Stimulated activated naive CD8-positive, alpha-beta T cell treated with anti-CD3 and anti-CD28 coated beads, Interleukin-15, Interleukin-2, amounts not matched to agents 100 U/mL and 50 U/mL, for 24 hours (primary cell): ENCODE data around the gene COL13A1.
A peak's percentile ranks its signal among the peaks of the same experiment; 100 is the strongest.

Experiments
- ATAC-seq: fragments of 150-1000 bp; cut with Tn5 transposase; one replicate; pipeline ENCODE4 v1.10.0; 2021
- DNase-seq: peaks from one replicate; pipeline ENCODE4 v3.0.0; 2021

Gene COL13A1

DNA sequence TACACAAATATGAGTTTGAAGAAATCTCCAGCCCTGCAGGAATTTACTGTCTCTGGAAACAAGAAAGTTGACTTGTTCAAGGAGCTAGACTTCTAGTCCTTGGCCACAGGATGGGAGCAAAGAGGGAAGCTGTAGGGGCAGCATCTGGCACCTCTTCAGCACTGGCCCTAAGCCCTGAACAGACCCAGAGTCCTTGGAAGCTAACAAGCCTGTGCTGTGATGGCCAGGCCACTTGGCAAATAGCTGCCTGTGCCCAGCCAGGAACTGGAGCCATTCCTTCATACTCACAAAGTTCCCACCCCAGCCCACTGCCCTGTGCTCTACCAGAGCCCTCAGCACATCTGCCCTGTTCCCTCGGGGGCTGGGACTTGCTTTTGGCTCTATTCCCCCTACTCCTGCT lies 9.4 kb upstream of the COL13A1 start:
- no peak for ATAC-seq

DNA sequence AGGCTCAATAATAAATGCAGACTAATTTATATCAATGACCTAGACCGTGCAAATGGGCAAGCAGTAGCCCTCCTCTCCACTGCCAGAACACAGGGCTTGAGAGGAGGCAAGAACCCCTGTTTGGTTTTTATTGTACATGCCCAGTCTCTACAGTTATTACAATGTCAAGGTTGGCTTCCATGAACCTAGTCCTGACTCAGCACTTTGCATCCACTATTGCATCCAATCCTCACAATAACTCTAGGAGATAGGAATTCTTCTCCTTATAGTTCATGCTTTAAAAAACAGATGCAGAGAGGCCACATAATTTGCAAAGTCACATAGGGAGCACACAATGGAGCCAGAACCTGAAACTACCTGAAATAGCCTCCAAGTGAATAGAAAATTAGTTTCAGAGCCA lies 7.0 kb upstream of the COL13A1 start:
- ATAC-seq, result no peak

More for the DNA sequence above, 9.4 kb upstream of the COL13A1 start:
- no peak for DNase-seq

DNA sequence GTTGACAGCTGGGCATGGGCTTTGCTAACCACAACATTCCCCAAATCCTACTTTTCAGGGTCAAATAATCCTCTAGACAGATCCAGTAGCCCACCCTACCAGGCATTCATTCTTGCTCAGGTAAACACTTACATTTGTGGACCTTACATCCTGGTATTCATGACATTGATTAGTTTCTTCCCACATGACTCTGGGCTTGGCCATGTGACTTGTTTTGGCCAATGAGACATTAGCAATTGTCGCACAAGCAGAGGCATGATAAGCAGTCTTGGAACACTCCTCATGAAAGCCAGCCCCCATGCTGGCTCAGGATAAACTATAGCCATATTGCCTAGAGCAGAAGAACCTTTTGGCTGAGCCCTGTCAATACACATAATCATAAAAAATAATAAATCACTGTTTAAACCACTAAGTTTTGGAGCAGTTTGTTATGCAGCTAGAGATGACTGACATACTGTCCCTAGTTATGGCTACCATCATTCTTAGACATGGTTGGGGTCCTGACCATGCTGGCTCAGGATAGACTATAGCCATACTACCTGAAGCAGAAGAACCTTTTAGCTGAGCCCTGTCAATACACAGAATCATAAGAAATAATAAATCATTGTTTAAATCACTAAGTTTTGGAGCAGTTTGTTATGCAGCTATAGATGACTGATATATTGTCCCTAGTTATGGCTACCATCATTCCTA lies 6.3 kb upstream of the COL13A1 start:
- no peak for DNase-seq
- ATAC-seq, result no peak

More for the DNA sequence above, 7.0 kb upstream of the COL13A1 start:
- no peak for DNase-seq

DNA sequence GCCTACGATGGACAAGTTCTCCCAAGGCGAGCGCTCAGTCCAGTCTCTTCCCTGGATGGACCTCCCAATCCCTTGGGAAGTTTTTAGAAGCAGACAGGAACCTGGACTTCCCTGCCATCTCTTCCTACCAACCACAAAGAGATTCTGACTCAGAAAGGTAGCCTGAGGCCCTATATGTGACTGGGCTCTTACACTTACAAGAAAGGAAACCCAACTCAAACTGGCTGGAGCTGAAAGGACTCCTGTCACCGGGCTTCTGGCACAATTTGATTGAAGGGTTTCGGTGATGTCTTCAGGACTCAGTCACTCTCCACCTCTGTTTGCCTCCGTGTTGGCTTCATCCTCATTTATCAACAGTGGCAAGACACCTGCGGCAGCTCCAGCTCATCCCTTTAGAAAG lies 3.7 kb upstream of the COL13A1 start:
- ATAC-seq, result no peak
- DNase-seq, result no peak

DNA sequence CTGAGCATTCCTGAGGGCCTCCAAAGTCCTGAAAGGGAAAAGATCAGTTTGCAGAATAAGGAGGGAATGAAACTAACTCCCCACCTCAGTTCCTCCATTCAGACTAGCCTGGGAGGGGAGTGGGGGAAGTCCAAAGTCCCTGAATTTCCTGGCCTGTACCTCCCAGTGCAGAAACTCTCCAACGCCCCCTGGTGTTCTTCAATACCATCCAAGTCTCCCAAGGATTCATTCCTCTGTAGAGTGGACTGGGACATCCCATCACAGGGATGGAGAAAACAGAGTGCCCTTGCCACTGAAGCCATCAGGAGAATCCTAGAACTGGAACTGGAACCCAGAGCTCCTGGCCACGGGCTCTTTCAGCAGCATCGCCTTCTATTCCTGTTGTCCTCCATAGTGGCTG lies 1.6 kb upstream of the COL13A1 start:
- peak; percentile 23 for DNase-seq
- no peak for ATAC-seq

DNA sequence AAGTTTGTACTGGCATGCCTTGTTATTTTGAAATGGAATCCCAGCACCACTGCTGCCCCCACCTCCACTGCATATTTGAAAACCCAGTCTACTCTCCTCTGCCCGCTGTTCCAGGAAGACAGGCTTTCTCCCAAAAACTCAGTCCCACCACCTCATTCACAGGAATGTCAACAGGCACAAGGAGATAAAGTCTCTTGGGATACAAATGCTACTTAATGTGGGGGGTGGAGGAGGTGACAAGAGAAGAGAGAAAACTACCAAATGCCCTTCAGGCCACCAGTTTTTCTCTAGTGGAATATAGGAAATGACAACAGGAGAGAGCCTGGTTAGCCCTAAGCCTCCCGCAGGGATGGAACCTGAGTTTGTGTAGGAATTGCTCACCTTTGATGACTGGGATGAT lies 1.0 kb upstream of the COL13A1 start:
- ATAC-seq, result no peak

DNA sequence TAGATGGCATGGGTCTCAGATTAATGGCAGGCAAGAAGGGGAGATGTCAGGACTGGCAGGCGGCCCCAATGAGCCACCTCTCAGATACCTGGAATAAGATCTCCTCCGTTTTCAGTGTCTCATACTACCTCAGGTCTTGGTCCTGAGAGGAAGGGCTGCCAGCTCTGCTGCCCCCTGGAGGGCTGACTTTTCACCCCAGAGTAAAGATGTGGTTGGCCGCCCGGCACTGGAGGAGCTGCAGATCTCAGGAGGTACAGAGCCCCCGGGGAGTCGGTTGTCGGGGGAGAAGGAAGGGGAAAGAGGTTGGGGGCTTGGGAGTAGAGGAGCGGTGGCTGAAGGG lies 642 bp upstream of the COL13A1 start:
- DNase-seq, result peak; percentile 56
- ATAC-seq, result peak; percentile 47

More for the DNA sequence above, 1.0 kb upstream of the COL13A1 start:
- DNase-seq, result no peak

DNA sequence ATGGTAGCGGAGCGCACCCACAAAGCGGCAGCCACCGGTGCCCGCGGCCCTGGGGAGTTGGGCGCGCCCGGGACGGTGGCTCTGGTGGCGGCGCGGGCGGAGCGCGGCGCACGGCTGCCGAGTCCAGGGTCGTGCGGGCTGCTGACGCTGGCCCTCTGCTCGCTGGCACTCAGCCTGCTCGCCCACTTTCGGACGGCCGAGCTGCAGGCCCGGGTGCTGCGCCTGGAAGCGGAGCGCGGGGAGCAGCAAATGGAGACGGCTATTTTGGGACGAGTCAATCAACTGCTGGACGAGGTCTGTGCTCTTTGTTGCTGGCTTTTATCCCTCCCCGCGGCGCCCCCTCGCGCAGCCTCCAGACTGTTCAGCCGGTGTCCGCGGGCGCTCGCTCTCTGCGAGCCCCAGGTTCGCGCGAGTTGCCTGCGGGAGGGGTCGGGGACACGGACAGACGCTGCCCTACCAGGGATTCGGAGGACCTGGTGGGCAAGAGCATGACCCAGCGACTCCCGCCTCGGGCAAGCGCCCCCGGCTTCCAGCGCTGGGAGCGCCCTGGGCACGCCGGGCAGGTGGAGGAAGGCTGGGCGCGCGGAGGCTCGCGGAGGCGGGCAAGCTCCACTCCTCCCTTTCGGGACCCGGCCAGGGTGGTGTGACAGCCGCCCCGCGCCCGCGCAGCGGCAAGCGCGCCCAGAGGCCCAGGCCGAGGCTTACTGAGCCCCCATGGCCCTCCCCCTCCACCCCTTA lies 887 bp downstream of the COL13A1 start:
- DNase-seq (peak; percentile 7), ATAC-seq (no peak)

DNA sequence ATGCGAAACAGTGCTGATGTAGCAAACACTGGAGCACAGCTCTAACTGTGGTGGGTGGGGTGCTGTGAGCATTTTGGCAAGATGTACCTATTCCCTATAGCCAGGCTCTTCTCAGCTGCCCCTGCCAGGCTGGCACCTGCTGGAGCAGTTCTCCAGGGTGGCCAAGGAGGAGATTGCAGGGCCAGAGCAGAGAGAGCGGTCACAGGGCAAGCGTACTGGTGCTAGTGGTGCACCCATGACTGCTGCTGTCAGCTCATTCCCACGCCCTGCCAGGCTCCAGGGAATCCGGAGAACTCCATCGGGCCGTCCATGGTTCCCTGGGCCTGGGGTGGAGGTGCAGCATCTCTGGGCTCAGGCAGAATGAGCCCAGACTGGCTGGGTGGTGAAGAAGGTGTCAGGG lies 2.1 kb downstream of the COL13A1 start:
- DNase-seq (no peak), ATAC-seq (no peak)

DNA sequence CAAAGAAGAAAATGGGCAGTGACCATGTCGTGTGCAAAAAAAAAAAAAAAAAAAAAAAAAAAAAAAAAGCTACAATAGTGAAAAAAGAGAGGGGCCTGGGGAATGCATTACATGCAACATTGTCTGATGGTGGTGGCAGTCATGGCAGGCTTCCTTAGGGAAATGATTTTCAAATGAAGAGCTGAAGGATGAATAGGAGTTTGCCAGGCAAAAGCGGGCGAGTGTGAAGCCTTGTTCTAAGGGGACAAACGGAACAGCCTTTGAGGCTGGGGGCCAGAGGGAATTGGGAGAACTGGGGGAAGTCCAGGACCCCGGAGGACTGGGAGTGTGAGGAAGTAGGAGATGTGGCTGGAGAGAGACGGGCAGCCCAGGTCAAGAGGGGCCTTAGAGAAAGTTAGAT lies 3.1 kb downstream of the COL13A1 start:
- DNase-seq, result no peak
- ATAC-seq, result no peak

DNA sequence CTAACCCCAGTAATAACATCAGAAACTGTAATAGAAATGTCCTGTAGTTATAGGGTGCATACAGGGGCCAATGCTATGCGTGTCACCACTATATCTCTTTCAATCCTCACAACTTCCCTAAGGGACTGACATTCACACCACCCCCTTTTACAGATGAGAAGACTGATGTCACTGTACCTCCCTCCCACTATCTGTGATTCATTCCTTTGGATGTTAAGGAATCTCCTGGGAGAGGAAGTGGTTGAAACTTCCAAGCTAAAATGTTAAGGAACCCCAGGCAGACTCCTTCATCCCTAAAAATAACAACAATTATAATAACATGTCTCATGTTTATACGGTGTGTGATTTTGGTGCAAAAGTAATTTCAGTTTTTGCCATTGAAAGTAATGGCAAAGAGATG lies 5.4 kb downstream of the COL13A1 start:
- no peak for DNase-seq
- no peak for ATAC-seq

DNA sequence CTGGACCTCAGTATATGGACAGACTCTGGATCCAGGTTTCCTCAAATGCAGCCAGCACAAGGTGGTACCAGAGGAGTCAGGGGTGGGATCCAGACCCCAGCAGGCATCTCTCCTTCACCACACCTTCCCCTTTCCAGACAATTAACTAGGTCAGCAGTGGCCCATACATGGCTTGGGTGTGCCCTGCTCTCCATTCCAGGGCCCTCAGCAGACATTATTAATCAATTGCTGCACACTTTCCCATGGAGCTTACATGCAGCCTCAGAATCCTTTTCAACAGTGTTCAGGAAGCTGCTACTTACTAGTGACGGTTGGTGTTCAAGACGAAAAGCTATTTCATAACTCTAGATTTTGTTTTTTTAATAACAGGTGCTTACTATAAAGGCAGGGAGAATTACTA lies 6.0 kb downstream of the COL13A1 start:
- ATAC-seq (no peak), DNase-seq (no peak)

DNA sequence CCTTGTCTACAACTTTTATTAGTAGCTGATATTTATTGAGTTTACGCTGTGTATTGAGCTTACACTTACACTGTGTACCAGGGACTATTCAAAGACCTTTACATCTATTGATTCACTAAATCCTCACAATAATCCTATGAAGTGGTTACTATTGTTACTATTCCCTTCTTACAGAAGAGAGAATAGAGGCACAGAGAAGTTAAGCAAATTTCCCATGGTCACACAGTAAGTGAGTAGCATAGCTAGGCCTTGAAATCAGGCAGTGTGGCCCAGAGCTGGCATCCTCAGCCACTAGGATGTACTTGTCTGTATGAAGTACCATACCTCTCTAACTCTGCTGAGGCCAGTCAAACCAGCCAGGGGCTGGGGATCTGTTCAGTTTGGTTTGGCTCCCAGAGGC lies 7.6 kb downstream of the COL13A1 start:
- DNase-seq (no peak), ATAC-seq (no peak)

DNA sequence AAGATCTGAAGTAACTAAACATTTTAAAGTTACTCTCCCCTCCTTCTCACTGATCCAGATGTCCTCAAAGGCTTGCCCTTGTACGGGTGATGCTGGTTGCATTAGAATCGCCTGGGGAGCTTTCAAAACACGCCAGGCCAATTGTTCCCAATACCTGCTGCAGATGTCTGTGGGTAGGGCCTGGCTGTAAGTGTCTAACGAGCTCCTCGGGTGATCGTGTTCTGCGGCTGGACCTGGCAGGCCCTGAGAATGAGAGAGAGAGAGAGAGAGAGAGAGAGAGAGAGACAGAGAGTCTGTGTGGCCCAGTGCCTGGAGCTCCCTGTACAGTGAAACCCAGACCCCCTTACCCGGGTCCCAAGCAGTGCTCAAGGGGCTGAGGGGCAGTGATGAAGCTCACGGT lies 8.4 kb downstream of the COL13A1 start:
- no peak for ATAC-seq
- DNase-seq, result no peak

DNA sequence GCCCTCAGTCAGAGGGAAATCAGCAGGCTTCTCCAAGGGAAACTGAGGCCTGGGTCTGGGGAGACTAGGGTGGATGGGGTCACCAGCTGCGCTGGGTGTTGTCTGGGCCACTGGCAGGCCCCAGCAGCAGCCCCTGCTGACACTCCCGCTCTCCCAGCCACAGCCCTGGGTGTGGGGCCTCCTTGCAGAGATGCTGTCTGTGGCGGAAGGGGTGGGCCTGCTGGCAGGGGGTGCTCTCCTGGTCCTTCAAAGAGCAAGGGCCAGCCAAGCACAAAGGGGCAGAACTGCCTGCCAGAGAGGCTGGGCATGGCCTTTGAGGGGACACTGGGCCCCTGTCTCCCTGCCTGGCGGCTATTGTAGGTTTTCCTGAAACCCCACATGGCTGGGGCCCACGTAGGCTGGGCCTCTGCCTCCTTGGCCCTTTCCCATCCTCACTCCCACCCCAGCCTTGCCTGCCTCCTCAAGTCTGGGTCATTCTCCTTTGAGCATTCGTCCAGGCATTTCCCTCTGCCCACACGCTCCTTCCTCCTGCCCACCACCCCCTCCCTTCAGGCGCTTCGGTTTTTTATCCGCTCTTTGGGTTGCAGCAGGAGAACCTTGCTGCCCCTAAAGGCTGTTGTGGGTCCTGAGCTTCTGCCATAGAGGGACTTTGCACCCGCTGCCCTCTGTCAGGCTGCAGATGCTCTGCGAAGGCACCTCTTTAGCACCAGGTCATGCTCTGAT lies 9.1 kb downstream of the COL13A1 start:
- DNase-seq, result no peak

DNA sequence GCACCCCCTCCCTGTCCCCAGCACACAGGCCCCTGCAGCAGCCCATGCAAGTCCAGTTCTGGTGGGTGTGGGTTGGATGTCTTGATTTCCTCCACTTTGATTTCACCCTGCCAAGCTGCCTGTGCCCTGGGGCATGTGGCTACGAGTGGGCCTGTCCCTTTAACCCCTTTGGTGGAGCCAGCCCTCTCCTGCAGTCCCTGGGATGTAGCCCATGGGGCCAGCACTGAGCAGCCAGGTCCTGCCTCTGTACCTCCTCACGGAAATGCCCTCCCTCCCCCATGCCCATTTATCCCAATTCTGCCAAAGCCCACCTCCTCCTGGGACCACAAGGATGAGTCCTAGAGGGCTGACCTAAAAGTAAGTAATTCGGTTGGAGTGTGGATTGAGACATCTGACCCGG lies 11.9 kb downstream of the COL13A1 start:
- no peak for ATAC-seq
- DNase-seq, result no peak

More for the DNA sequence above, 9.1 kb downstream of the COL13A1 start:
- ATAC-seq, result no peak

DNA sequence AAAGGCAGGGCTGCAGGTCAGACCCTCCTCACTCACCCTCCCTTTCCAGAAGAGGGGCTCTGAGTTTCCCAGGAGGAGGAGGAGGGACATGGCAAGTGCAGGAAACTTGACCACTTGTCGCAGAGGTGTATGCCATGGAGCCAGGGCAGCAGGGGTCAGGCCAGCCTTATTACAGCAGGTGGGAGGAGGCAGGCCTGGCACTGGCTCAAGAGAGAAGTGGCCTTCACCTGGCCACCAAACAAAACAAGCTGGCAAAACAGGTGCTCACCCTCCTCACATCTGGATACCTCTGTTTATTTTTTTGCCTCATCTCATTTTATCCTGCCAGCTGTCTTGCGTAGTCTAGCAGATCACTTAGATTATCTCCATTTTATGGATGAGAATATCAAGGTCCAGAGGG lies 12.5 kb downstream of the COL13A1 start:
- DNase-seq (no peak), ATAC-seq (no peak)

DNA sequence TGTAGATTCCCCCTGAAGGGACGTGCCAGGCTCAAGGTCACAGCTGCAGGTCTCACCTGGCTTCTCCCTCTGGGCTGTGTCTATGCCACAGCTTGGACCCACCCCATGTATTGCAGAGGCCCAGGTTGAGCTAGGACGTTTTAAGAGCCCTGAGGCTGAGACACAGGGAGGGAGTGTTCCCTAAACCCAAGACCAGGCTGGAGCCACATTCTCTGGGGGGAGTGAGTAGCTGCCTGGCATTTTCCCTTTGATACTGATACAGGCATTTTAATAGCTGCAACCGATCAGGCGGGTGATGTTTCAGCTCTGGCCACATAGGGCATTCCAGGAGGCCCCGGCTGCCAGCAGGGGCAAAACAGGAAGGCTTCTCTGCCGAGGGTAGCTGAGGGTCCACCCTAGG lies 13.4 kb downstream of the COL13A1 start:
- ATAC-seq, result no peak
- DNase-seq, result no peak

DNA sequence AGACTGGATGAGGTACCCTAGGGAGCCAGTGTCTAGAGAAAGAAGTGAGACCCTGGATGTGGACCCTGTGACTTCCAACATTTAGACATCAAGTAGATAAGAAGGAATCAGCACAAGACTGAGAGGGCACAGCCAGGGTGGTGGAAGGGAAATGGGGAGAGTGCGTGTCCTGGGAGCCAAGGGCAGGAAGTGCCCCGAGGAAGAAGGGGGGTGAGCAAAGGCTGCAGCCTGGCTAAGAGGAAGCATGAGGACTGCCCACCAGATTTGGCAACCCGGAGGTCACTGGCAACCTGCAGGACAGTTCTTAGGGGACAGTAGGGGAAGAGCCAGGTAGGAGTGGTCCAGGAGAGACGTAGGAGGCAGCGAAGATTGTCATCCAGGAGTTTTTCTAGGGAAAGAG lies 14.8 kb downstream of the COL13A1 start:
- DNase-seq (no peak), ATAC-seq (no peak)

DNA sequence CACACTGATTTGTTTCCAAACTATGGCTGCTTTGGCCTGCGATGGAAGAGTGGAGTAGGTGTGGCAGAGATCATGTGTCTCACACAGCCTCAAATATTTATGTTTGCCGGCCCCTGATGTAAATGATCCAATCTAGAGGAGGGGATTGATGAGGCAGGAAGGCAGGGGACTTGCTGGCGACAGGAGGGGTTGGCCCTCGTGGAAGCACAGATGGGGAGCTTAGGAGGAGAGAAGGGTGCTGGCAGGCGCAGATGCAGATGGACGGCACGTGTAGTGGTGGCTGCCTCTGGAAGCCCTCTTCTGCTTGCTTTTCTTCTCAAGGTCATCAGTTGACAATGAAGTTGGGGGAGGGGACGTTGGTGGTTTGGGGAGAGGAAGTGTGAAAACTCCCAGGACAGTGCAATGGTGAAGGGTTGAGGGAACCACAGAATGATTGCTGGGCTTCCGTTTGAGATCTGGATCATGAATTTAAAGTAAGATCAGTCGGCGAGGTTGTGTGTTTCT lies 15.4 kb downstream of the COL13A1 start:
- ATAC-seq (no peak), DNase-seq (no peak)

DNA sequence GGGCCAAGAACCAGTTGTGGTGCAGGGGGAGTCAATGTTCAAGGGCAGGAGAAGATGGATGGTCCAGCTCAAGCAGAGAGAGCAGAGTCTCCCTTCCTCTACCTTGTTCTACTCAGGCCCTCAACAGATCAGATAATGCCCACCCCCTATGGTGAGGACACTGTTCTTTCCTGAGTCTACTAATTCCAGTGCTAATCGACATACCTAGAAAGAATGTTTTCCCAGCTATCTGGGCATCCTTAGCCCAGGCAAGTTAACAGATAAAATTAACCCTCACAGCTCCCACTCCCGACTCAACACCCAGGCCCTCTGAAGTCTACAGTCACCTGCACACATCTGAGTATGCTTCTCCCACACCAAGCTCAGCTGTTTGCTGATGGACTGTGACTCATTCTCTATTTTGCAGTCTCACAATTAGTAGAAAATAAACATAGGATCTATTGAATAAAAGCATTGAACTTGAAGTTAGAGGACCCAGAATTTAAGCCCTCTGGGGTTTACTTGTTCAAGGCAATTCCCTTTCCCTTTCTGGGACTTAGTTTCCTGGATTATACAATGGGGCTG lies 17.1 kb downstream of the COL13A1 start:
- ATAC-seq, result no peak
- DNase-seq, result no peak

DNA sequence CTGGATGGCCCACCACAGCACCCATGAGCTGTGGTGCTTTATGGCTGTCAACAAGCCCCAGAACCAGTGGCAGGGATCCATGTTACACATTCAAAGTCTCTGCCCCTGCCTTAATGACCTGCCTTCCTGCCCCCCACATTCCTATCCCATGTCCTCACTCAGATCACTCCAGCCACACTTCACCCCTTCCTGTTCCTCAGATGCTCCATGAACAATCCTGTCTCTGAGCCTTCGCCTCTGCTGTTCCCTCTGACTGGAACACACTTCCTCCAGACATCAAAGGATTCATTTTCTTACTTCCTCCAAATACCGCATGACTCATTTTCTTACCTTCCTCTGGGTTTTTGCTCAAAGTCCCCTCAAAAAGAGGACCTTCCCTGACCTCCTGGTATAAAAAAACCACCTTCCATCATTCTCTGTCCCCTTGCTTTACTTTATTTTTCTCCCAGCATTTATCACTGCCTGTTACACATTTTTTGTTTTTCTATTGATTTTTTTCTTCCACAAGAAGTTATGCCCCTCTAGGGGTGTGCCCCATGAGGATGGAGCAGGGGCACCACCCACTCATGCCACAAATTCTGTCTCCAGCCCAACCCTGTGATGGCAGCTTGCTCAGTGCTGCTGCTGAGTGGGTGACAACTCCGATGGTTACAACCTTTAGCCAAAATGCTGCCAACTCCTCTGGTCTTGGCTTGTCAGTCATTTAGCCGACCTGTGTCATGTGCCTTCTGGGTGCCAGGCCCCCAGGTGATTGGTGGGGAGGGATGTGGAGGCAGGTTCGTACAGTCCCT lies 18.2 kb downstream of the COL13A1 start:
- peak; percentile 19 for ATAC-seq
- no peak for DNase-seq
